Measurements from ENCODE around the gene ATRNL1.

GRCh38 chr10:115866691-115867090 is 773.5 kb downstream of the ATRNL1 start:
- TF ChIP-seq, protein P1, sequence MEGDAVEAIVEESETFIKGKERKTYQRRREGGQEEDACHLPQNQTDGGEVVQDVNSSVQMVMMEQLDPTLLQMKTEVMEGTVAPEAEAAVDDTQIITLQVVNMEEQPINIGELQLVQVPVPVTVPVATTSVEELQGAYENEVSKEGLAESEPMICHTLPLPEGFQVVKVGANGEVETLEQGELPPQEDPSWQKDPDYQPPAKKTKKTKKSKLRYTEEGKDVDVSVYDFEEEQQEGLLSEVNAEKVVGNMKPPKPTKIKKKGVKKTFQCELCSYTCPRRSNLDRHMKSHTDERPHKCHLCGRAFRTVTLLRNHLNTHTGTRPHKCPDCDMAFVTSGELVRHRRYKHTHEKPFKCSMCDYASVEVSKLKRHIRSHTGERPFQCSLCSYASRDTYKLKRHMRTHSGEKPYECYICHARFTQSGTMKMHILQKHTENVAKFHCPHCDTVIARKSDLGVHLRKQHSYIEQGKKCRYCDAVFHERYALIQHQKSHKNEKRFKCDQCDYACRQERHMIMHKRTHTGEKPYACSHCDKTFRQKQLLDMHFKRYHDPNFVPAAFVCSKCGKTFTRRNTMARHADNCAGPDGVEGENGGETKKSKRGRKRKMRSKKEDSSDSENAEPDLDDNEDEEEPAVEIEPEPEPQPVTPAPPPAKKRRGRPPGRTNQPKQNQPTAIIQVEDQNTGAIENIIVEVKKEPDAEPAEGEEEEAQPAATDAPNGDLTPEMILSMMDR (IDR thresholded peaks at IDR 0.05) = no peak
- TF ChIP-seq POLR2A (IDR thresholded peaks at IDR 0.05) = no peak
